ENCODE data around the gene NUP188. TPM values are rescaled to one million over a fixed set of nuclear protein-coding genes. Genes with fewer than 3 reads are reported as not detected.

NUP188 gene
- total and polyA plus RNA-seq, 2 experiments from 2014 or later = 28.1 TPM

DNA sequence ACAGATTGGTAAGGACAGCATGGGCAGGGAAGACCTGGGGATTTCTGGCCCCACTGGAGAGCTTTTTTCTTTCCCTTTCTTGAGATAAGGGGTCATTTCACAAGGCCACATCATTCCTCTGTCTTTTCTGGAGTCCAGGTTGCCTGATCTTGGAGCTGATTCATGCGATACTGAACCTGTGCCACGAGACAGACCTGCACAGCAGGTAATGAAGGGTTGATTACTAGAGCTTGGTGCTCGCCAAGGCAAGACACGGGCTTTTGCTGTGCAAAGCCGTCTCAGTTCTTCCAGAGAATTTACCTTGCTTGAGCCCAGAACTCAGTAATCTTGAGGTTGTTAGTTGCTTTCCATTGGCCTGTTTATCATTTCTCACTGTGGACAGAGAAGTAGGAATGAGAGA lies 39.2 kb downstream of the NUP188 start:
- no peak for DNase-seq (ENCODE audit: low spot score)
- TF ChIP-seq, protein P1, sequence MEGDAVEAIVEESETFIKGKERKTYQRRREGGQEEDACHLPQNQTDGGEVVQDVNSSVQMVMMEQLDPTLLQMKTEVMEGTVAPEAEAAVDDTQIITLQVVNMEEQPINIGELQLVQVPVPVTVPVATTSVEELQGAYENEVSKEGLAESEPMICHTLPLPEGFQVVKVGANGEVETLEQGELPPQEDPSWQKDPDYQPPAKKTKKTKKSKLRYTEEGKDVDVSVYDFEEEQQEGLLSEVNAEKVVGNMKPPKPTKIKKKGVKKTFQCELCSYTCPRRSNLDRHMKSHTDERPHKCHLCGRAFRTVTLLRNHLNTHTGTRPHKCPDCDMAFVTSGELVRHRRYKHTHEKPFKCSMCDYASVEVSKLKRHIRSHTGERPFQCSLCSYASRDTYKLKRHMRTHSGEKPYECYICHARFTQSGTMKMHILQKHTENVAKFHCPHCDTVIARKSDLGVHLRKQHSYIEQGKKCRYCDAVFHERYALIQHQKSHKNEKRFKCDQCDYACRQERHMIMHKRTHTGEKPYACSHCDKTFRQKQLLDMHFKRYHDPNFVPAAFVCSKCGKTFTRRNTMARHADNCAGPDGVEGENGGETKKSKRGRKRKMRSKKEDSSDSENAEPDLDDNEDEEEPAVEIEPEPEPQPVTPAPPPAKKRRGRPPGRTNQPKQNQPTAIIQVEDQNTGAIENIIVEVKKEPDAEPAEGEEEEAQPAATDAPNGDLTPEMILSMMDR (IDR thresholded peaks at IDR 0.05; ENCODE audit: poor library complexity) = no peak
- no peak for TF ChIP-seq EZH2 (IDR thresholded peaks at IDR 0.05; ENCODE audit: borderline replicate concordance)
- TF ChIP-seq EZH2phosphoT487 (IDR thresholded peaks at IDR 0.05; ENCODE audit: low read depth, severe bottlenecking, unreplicated experiment) = no peak
- 92% methylated on average over 5 of the region's 5 CpGs for WGBS (ENCODE audit: low lambda C conversion rate, missing lambda C conversion rate)
- Histone ChIP-seq H3K9me2 (replicated peaks; ENCODE audit: insufficient read depth) (no peaks in the 10 kb centered on the region), H3K79me2 (no peaks in the 10 kb centered on the region), H3K4me3 (no peak overlapping the region), H3K9me3 (ENCODE audit: low read depth) (no peaks in the 10 kb centered on the region), H3K4me2 (no peak overlapping the region), H3K27ac (no peak overlapping the region), H3K4me1 (ENCODE audit: insufficient read depth) (no peaks in the 10 kb centered on the region), H4K20me1 (ENCODE audit: insufficient read depth, poor library complexity, severe bottlenecking) (no peaks in the 10 kb centered on the region), H3K27me3 (no peaks in the 10 kb centered on the region), H3K36me3 (replicated peaks; ENCODE audit: insufficient read depth, low read depth) (no peaks in the 10 kb centered on the region), H2AFZ (no peak overlapping the region)

DNA sequence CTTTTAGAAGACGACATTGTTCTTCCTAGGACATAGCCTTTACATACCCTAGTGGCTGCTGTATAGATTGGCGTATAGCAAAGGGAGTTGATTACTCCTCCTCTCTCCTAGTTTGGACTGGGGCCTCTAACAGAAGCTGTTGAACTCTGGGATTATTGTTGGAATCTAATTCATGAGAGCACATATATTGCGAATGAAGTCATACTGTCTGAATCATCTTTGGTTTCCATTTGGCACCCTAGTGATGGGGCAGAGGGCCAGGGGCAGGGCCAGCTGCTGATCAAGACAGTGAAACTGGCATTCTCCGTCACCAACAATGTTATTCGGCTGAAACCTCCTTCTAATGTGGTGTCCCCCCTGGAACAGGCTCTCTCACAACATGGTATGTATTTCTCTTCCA lies 40.3 kb downstream of the NUP188 start:
- Histone ChIP-seq H3K4me3 (no peak overlapping the region), H3K4me1 (ENCODE audit: insufficient read depth) (no peaks in the 10 kb centered on the region), H3K9me2 (replicated peaks; ENCODE audit: insufficient read depth) (no peaks in the 10 kb centered on the region), H3K4me2 (no peak overlapping the region), H4K20me1 (ENCODE audit: insufficient read depth, poor library complexity, severe bottlenecking) (no peaks in the 10 kb centered on the region), H2AFZ (no peak overlapping the region), H3K79me2 (no peaks in the 10 kb centered on the region), H3K9me3 (ENCODE audit: low read depth) (no peaks in the 10 kb centered on the region), H3K27me3 (no peaks in the 10 kb centered on the region), H3K27ac (no peak overlapping the region), H3K36me3 (replicated peaks; ENCODE audit: insufficient read depth, low read depth) (no peaks in the 10 kb centered on the region)
- TF ChIP-seq, protein P1 (IDR thresholded peaks at IDR 0.05; ENCODE audit: poor library complexity) = no peak
- TF ChIP-seq EZH2 (IDR thresholded peaks at IDR 0.05; ENCODE audit: borderline replicate concordance) (no peak), EZH2phosphoT487 (IDR thresholded peaks at IDR 0.05; ENCODE audit: low read depth, severe bottlenecking, unreplicated experiment) (no peak)
- DNase-seq (ENCODE audit: low spot score) = no peak
- WGBS (ENCODE audit: low lambda C conversion rate, missing lambda C conversion rate) = 96% methylated on average over 5 of the region's 5 CpGs

DNA sequence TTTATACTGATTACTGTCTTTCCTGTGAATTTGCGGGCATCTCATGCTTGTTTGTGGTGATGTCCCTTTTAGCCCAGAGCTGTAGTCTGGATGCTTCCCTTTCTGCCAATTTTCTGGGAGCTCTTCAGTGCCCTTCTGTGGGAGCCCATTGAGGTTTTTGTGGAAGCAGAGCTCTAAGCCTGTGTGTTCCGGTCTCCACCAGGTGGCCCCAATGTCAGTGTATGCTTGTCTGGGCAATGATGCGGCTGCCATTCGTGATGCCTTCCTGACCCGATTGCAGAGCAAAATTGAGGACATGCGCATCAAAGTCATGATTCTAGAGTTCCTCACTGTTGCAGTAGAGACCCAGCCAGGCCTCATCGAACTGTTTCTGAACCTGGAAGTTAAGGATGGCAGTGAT lies 45.5 kb downstream of the NUP188 start:
- no peaks in the 10 kb centered on the region for H3K27me3 ChIP-seq
- no peak overlapping the region for H3K4me2 ChIP-seq
- H4K20me1 ChIP-seq (ENCODE audit: insufficient read depth, poor library complexity, severe bottlenecking) = no peaks in the 10 kb centered on the region
- no peaks in the 10 kb centered on the region for H3K9me3 ChIP-seq (ENCODE audit: low read depth)
- no peak overlapping the region for H3K27ac ChIP-seq
- DNase-seq (ENCODE audit: low spot score) = no peak
- WGBS (ENCODE audit: low lambda C conversion rate, missing lambda C conversion rate) = 94% methylated on average over 7 of the region's 7 CpGs
- no peak overlapping the region for H3K4me3 ChIP-seq
- no peaks in the 10 kb centered on the region for H3K9me2 ChIP-seq (replicated peaks; ENCODE audit: insufficient read depth)
- TF ChIP-seq EZH2phosphoT487 (IDR thresholded peaks at IDR 0.05; ENCODE audit: low read depth, severe bottlenecking, unreplicated experiment) (no peak), EZH2 (IDR thresholded peaks at IDR 0.05; ENCODE audit: borderline replicate concordance) (no peak)
- TF ChIP-seq, protein P1 (IDR thresholded peaks at IDR 0.05; ENCODE audit: poor library complexity) = peak; percentile 26
- no peaks in the 10 kb centered on the region for H3K4me1 ChIP-seq (ENCODE audit: insufficient read depth)
- H3K36me3 ChIP-seq (replicated peaks; ENCODE audit: insufficient read depth, low read depth) = no peaks in the 10 kb centered on the region
- no peak overlapping the region for H2AFZ ChIP-seq
- no peaks in the 10 kb centered on the region for H3K79me2 ChIP-seq

DNA sequence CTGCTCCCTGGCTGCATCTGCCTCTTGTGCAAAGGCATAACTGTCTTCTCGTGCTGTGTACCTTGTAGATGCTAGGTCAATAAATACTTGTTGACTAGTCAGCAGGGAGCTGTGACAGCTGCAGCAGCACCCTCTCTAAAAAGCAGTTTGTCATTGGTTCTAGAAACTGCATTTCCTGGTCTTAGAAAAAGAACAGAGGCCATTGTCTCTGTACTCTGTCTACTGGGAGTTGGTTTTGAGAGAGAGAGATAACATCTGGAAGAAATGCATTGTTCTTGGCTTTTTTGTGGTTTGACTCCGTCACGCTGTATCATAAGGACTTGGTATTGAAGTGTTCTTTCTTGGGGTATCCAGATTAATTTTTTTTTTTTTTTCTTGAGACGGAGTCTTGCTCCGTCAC lies 48.3 kb downstream of the NUP188 start:
- Histone ChIP-seq H3K36me3 (replicated peaks; ENCODE audit: insufficient read depth, low read depth) (no peaks in the 10 kb centered on the region), H3K4me3 (no peak overlapping the region), H3K9me2 (replicated peaks; ENCODE audit: insufficient read depth) (no peaks in the 10 kb centered on the region), H3K4me2 (no peak overlapping the region), H3K27ac (no peak overlapping the region), H3K9me3 (ENCODE audit: low read depth) (no peaks in the 10 kb centered on the region), H3K79me2 (no peaks in the 10 kb centered on the region), H3K27me3 (no peaks in the 10 kb centered on the region), H2AFZ (no peak overlapping the region), H3K4me1 (ENCODE audit: insufficient read depth) (no peaks in the 10 kb centered on the region), H4K20me1 (ENCODE audit: insufficient read depth, poor library complexity, severe bottlenecking) (no peaks in the 10 kb centered on the region)
- DNase-seq (ENCODE audit: low spot score) = no peak
- 96% methylated on average over 5 of the region's 5 CpGs for WGBS (ENCODE audit: low lambda C conversion rate, missing lambda C conversion rate)
- TF ChIP-seq EZH2 (IDR thresholded peaks at IDR 0.05; ENCODE audit: borderline replicate concordance) (no peak), EZH2phosphoT487 (IDR thresholded peaks at IDR 0.05; ENCODE audit: low read depth, severe bottlenecking, unreplicated experiment) (no peak)
- TF ChIP-seq, protein P1 (IDR thresholded peaks at IDR 0.05; ENCODE audit: poor library complexity) = no peak

All from hepatocyte (in vitro differentiated cells).